GM19023 (cell line): ENCODE data around the gene TOM1.
"Not testable (repeated sequence)": the region's sequence is repeated elsewhere in the genome, so short reads cannot be mapped to it uniquely, and the experiment has no call there.

Experiments
- ATAC-seq: cut with Tn5 transposase; IDR thresholded peaks from one replicate; pipeline ENCODE4 v1.9.1; 2021; ENCODE audit warnings: mild to moderate bottlenecking, moderate library complexity; ENCODE audit not compliant: unreplicated experiment

The TOM1 gene

DNA sequence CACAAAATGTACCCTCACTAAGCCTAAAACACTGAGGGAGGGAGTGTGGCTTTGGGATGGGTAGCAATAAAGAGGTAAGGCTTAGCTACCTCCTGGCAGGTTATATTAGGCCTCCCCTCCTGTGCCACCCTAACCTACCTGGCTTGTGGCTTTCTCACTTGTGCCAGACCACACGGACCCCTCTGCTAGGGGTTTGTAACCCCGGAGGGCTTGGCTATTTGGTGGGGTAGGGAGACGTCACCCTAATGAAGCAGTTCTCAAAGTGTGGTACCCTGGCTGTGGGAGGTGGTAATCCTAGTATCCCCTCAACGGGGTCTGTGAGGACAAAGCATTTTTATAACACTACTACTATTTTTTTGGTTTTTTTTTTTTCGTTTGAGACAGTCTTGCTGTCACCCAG lies 91.2 kb downstream of the TOM1 start:
- ATAC-seq = no peak

DNA sequence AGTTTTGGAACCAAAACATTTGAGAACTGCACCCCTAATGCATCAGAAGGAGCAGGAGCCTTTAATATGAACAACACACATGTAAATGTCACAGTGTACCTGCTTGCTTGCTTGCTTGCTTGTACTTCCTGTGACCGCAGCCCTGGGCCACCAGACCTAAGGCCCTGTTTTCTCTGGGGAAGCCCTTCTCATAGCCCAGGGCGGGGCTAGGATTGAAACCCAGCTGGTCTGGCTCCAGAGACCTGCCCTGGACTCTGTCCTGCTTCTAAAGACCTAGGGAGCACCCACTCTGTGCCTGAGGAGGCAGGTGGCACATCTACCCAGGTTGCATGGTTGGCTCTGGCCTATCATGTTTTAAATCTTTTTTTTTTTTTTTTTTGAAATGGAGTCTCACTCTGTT lies 92.7 kb downstream of the TOM1 start:
- no peak for ATAC-seq

DNA sequence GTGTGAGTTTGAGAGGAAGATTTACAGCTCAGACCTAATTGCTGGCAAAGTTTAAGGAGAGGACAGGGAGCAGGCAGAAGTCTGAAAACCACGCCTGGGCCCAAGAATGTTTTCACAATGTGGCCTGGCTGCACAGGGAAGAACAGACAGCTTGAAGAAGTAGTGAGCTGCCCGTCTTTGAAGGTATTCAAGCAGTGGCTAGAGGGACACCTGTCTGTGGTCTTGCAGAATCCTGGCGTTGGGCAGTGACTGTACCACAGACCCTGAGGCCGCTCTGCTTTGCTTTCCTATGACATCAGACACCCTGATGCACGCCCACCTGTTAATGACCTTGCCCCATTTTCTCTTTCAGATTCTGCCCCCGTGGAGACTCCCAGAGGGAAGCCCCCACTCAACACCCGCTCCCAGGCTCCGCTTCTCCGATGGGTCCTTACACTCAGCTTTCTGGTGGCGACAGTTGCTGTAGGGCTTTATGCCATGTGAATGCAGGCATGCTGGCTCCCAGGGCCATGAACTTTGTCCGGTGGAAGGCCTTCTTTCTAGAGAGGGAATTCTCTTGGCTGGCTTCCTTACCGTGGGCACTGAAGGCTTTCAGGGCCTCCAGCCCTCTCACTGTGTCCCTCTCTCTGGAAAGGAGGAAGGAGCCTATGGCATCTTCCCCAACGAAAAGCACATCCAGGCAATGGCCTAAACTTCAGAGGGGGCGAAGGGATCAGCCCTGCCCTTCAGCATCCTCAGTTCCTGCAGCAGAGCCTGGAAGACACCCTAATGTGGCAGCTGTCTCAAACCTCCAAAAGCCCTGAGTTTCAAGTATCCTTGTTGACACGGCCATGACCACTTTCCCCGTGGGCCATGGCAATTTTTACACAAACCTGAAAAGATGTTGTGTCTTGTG lies 93.7 kb downstream of the TOM1 start:
- no peak for ATAC-seq

DNA sequence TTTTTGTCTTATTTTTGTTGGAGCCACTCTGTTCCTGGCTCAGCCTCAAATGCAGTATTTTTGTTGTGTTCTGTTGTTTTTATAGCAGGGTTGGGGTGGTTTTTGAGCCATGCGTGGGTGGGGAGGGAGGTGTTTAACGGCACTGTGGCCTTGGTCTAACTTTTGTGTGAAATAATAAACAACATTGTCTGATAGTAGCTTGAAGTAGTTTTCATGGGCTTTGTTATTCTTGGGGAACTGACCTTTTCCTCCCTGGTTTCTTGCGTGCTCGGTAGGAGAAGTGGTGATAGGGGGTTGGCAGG lies 94.3 kb downstream of the TOM1 start:
- ATAC-seq = no peak

DNA sequence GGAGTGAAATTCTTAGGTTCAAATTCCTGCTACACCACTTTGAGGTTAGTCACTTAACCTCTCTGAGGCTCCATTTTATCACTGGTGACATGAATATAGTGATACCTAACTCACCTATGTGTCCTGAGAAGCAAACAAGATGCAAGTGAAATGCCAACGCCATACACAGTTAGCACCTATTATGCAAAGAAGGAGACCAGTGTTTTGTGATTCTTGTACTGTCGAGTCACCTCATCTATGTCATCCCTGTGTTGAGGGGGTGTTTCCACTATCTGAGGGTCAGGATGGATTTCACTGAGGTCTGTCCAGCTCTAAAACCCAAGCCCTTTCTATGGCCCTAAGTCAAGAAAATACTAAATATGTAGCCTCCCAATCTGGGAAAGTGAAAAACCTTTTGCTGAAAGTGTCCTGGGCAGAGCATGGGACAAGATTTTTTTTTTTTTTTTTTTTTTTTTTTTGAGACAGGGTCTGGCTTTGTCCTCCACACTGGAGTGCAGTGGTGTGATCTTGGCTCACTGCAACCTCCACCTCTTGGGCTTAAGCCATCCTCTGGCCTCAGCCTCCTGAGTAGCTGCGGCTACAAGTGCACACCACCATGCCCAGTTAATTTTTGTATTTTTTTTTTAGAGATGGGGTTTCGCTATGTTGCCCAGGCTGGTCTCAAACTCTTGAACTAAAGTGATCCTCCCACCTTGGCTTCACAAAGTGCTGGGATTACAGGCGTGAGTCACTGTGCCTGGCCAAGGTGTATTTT lies 95.3 kb downstream of the TOM1 start:
- ATAC-seq = no peak

DNA sequence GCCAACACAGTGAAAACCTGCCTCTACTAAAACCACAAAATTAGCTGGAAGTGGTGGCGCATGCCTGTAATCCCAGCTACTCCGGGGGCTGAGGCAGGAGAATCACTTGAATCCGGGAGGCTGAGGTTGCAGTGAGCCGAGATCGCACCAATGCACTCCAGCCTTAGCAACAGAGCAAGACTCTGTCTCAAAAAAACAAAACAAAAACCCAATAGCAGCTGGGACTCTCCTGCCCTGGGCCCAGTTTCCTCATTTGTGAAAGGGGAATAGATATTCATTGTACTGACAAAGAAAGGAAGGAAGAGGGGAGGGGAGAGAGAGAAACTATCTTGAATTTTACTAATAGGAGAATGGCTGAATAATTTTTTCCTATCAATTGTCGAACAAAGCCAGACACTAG lies 96.9 kb downstream of the TOM1 start:
- ATAC-seq = not testable (repeated sequence)

DNA sequence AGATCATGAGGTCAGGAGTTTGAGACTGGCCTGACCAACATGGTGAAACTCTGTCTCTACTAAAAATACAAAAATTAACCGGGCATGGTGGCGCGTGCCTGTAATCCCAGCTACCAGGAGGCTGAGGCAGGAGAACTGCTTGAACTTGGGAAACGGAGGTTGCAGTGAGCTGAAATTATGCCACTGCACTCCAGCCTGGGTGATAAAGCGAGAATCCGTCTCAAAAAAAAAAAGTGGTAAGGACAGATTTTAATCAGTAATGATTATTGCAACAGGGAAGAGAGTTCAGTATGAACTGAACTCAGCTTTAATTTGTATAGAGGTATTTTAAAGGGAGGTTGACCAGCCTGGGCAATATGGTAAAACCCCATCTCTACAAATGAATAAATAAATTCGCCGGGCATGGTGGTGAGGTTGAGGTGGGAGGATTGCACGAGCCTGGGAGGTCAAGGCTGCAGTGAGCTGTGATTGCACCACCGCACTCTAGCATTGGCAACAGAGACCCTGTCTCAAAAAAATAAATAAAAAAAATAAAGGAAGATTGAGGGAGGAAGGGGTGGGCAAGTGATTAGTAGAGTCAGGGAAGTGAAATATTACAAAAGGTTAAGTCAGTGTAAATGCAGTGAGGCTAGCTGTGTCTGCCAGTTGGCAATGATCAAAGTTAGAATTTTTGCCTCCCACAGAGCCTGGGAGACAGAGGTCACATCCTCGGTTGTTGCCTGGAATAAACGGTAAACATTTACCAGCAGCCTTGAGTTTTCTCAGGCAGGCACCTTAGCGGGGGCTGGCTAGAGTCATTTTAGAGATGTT lies 97.6 kb downstream of the TOM1 start:
- ATAC-seq = no peak
